Measurements from ENCODE around the gene CCDC197.

Gene CCDC197

GRCh38 chr14:93997082-93997481 lies at the start of gene CCDC197:
Gene CCDC197, plus strand, starts transcription at chr14:93997301. Its CDS starts 831 bp downstream, at chr14:93998132.
- Histone ChIP-seq H3K9ac (ENCODE audit: low read length) (no peak within 1 kb of the TSS), H3K27ac (ENCODE audit: low read length) (no peak within 1 kb of the TSS), H3K4me2 (ENCODE audit: low read length) (no peak within 1 kb of the TSS), H3K4me3 (ENCODE audit: low read length) (no peak within 1 kb of the TSS), H4K20me1 (ENCODE audit: insufficient read depth, low read length) (no peaks in the 10 kb centered on the region), H3K36me3 (replicated peaks; ENCODE audit: low read depth, low read length) (no peaks in the 10 kb centered on the region), H3K79me2 (ENCODE audit: low read length) (no peaks in the 10 kb centered on the region), H3K27me3 (ENCODE audit: low read depth, low read length) (0 out of 2 replicates have a peak, but pooled peaks cover 13% of the 10 kb centered on the region), H2AFZ (ENCODE audit: low read depth, low read length) (no peak within 1 kb of the TSS), H3K9me3 (ENCODE audit: insufficient read depth, low read length) (no peaks in the 10 kb centered on the region), H3K4me1 (ENCODE audit: low read length) (peaks cover 9% of the 10 kb centered on the region)
- TF ChIP-seq CTCF (IDR thresholded peaks at IDR 0.05; ENCODE audit: low read depth, low read length): no peak
- TF ChIP-seq EZH2phosphoT487 (IDR thresholded peaks at IDR 0.05; ENCODE audit: low read depth): no peak

GRCh38 chr14:93949511-93950075 lies 47.5 kb upstream of the CCDC197 start:
- Histone ChIP-seq H3K79me2 (ENCODE audit: low read length) (no peaks in the 10 kb centered on the region), H3K27ac (ENCODE audit: low read length) (no peak overlapping the region), H3K36me3 (replicated peaks; ENCODE audit: low read depth, low read length) (no peaks in the 10 kb centered on the region), H2AFZ (ENCODE audit: low read depth, low read length) (no peak overlapping the region), H3K27me3 (ENCODE audit: low read depth, low read length) (peaks cover 17% of the 10 kb centered on the region), H3K4me3 (ENCODE audit: low read length) (no peak overlapping the region), H4K20me1 (ENCODE audit: insufficient read depth, low read length) (no peaks in the 10 kb centered on the region), H3K9me3 (ENCODE audit: insufficient read depth, low read length) (no peaks in the 10 kb centered on the region), H3K9ac (ENCODE audit: low read length) (no peak overlapping the region), H3K4me2 (ENCODE audit: low read length) (no peak overlapping the region), H3K4me1 (ENCODE audit: low read length) (peaks cover 40% of the 10 kb centered on the region)
- TF ChIP-seq EZH2phosphoT487 (IDR thresholded peaks at IDR 0.05; ENCODE audit: low read depth) (no peak), CTCF (IDR thresholded peaks at IDR 0.05; ENCODE audit: low read depth, low read length) (no peak)

GRCh38 chr14:93950948-93951634 lies 46.0 kb upstream of the CCDC197 start:
- no peak overlapping the region for H2AFZ ChIP-seq (ENCODE audit: low read depth, low read length)
- no peaks in the 10 kb centered on the region for H4K20me1 ChIP-seq (ENCODE audit: insufficient read depth, low read length)
- no peak overlapping the region for H3K4me3 ChIP-seq (ENCODE audit: low read length)
- no peaks in the 10 kb centered on the region for H3K79me2 ChIP-seq (ENCODE audit: low read length)
- H3K36me3 ChIP-seq (replicated peaks; ENCODE audit: low read depth, low read length): no peaks in the 10 kb centered on the region
- H3K4me2 ChIP-seq (ENCODE audit: low read length): no peak overlapping the region
- TF ChIP-seq EZH2phosphoT487 (IDR thresholded peaks at IDR 0.05; ENCODE audit: low read depth): no peak
- no peak for TF ChIP-seq CTCF (IDR thresholded peaks at IDR 0.05; ENCODE audit: low read depth, low read length)
- no peak overlapping the region for H3K9ac ChIP-seq (ENCODE audit: low read length)
- H3K27ac ChIP-seq (ENCODE audit: low read length): no peak overlapping the region
- peaks cover 53% of the 10 kb centered on the region for H3K4me1 ChIP-seq (ENCODE audit: low read length)
- peaks cover 8% of the 10 kb centered on the region; the same call in 1 of the 2 replicates for H3K27me3 ChIP-seq (ENCODE audit: low read depth, low read length)
- H3K9me3 ChIP-seq (ENCODE audit: insufficient read depth, low read length): no peaks in the 10 kb centered on the region

GRCh38 chr14:93951635-93952540 lies 45.2 kb upstream of the CCDC197 start:
- peaks cover under 1% of the 10 kb centered on the region; the same call in 1 of the 2 replicates for H3K27me3 ChIP-seq (ENCODE audit: low read depth, low read length)
- H3K27ac ChIP-seq (ENCODE audit: low read length): no peak overlapping the region
- no peaks in the 10 kb centered on the region for H4K20me1 ChIP-seq (ENCODE audit: insufficient read depth, low read length)
- H2AFZ ChIP-seq (ENCODE audit: low read depth, low read length): no peak overlapping the region
- H3K9me3 ChIP-seq (ENCODE audit: insufficient read depth, low read length): no peaks in the 10 kb centered on the region
- TF ChIP-seq EZH2phosphoT487 (IDR thresholded peaks at IDR 0.05; ENCODE audit: low read depth): no peak
- no peak for TF ChIP-seq CTCF (IDR thresholded peaks at IDR 0.05; ENCODE audit: low read depth, low read length)
- H3K4me2 ChIP-seq (ENCODE audit: low read length): no peak overlapping the region
- H3K9ac ChIP-seq (ENCODE audit: low read length): no peak overlapping the region
- peaks cover 55% of the 10 kb centered on the region for H3K4me1 ChIP-seq (ENCODE audit: low read length)
- no peak overlapping the region for H3K4me3 ChIP-seq (ENCODE audit: low read length)
- no peaks in the 10 kb centered on the region for H3K79me2 ChIP-seq (ENCODE audit: low read length)
- no peaks in the 10 kb centered on the region for H3K36me3 ChIP-seq (replicated peaks; ENCODE audit: low read depth, low read length)
